ENCODE results near the gene PGBD2. TPM values are rescaled to one million over a fixed set of nuclear protein-coding genes. Genes with fewer than 3 reads are reported as not detected.

Gene PGBD2
- total and polyA plus RNA-seq, 2 of the 13 experiments (the other 11 are each of a cell fraction or from before 2014, with no cell fraction given), result 6.0 to 7.4 TPM

DNA sequence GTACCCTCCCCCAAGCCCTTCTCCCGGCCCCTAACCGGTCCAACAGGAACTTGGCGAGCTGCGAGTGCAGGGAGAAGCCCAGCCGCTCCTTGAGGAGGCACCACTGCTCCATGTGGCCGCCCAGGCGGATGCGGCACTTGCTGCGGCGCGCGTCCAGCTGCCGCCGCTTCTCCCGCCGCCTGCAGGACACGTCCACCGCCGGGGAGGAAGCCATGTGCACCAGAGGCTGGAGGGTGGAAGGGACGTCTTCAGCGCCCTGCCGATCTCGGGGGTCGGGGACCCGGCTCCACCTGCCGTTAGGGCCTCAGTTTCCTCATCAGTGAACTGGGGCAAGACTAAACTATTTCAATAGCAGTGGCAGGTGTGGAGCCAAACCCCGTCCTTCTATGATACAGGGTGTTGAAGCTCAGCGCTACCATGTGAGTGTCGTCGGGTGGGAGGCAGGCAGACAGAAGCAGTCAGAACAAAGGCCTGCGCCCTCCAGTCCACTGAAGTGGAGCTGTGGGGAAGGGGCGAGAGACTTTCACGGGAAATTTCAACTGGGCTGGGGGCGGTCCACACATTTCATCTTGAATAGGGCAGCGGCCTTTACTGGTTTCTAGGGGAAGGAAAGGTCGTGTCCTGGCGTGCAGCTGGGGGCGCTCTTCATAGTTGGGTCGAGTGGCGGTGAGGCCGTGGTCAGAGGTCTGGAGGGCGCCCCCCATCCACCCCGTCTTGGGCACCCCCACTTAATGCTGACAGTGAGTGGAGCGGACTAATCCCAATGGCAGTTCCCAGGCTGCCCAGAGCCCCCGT lies 47.7 kb upstream of the PGBD2 start (continued):
- TF ChIP-seq, protein P1, sequence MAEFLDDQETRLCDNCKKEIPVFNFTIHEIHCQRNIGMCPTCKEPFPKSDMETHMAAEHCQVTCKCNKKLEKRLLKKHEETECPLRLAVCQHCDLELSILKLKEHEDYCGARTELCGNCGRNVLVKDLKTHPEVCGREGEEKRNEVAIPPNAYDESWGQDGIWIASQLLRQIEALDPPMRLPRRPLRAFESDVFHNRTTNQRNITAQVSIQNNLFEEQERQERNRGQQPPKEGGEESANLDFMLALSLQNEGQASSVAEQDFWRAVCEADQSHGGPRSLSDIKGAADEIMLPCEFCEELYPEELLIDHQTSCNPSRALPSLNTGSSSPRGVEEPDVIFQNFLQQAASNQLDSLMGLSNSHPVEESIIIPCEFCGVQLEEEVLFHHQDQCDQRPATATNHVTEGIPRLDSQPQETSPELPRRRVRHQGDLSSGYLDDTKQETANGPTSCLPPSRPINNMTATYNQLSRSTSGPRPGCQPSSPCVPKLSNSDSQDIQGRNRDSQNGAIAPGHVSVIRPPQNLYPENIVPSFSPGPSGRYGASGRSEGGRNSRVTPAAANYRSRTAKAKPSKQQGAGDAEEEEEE (CRISPR knock-in tag; IDR thresholded peaks at IDR 0.05; ENCODE audit: borderline replicate concordance), result no peak
- TF ChIP-seq NR2C2 (CRISPR knock-in tag; IDR thresholded peaks at IDR 0.05; ENCODE audit: borderline replicate concordance) (0 out of 2 replicates have a peak, but pooled peaks have one; percentile 33), NBN (conservative IDR thresholded peaks at IDR 0.05) (no peak), HES4 (CRISPR knock-in tag; IDR thresholded peaks at IDR 0.05; ENCODE audit: borderline replicate concordance) (no peak), ZNF563 (CRISPR knock-in tag; IDR thresholded peaks at IDR 0.05) (no peak; the same call in 1 of the 2 replicates), ZFX (CRISPR knock-in tag; IDR thresholded peaks at IDR 0.05; ENCODE audit: low read depth) (peak; percentile 91), ZNF256 (CRISPR knock-in tag; conservative IDR thresholded peaks at IDR 0.05) (0 out of 2 replicates have a peak, but pooled peaks have one; percentile 41), ZBTB3 (CRISPR knock-in tag; IDR thresholded peaks at IDR 0.05; ENCODE audit: borderline replicate concordance, low read depth) (peak; percentile 72; the same call in 1 of the 2 replicates), ZNF335 (CRISPR knock-in tag; IDR thresholded peaks at IDR 0.05) (no peak; the same call in 1 of the 2 replicates), MXI1 (IDR thresholded peaks at IDR 0.05; ENCODE audit: borderline replicate concordance, low read depth, low read length) (peak; percentile 7; the same call in 1 of the 3 replicates), UBTF (CRISPR knock-in tag; IDR thresholded peaks at IDR 0.05) (peak; percentile 70), ARNTL (CRISPR knock-in tag; IDR thresholded peaks at IDR 0.05) (peak; percentile 14), ZNF761 (CRISPR knock-in tag; conservative IDR thresholded peaks at IDR 0.05) (no peak; the same call in 1 of the 2 replicates), RBFOX2 (IDR thresholded peaks at IDR 0.05; ENCODE audit: low read depth, low read length) (peak; percentile 65), THAP8 (CRISPR knock-in tag; IDR thresholded peaks at IDR 0.05; ENCODE audit: borderline replicate concordance) (peak; percentile 66; the same call in 1 of the 2 replicates), FOXA3 (CRISPR knock-in tag; IDR thresholded peaks at IDR 0.05) (0 out of 2 replicates have a peak, but pooled peaks have one; percentile 15)
- TF ChIP-seq, protein P2, sequence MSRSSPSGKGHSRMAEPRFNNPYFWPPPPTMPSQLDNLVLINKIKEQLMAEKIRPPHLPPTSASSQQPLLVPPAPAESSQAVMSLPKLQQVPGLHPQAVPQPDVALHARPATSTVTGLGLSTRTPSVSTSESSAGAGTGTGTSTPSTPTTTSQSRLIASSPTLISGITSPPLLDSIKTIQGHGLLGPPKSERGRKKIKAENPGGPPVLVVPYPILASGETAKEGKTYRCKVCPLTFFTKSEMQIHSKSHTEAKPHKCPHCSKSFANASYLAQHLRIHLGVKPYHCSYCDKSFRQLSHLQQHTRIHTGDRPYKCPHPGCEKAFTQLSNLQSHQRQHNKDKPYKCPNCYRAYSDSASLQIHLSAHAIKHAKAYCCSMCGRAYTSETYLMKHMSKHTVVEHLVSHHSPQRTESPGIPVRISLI (CRISPR knock-in tag; IDR thresholded peaks at IDR 0.05; ENCODE audit: borderline replicate concordance), result 0 out of 2 replicates have a peak, but pooled peaks have one; percentile 19
- TF ChIP-seq, protein P3, sequence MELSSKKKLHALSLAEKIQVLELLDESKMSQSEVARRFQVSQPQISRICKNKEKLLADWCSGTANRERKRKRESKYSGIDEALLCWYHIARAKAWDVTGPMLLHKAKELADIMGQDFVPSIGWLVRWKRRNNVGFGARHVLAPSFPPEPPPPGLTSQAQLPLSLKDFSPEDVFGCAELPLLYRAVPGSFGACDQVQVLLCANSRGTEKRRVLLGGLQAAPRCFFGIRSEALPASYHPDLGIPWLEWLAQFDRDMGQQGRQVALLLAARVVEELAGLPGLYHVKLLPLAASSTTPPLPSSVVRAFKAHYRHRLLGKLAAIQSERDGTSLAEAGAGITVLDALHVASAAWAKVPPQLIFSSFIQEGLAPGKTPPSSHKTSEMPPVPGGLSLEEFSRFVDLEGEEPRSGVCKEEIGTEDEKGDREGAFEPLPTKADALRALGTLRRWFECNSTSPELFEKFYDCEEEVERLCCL (CRISPR knock-in tag; IDR thresholded peaks at IDR 0.05; ENCODE audit: borderline replicate concordance), result 0 out of 2 replicates have a peak, but pooled peaks have one; percentile 22

Measured in HepG2 (cell line).